Lower lobe of right lung (tissue), 2 donors: Measurements from ENCODE around the gene TPP2. TPM values are rescaled to one million over a fixed set of nuclear protein-coding genes. Genes with fewer than 3 reads are reported as not detected.

Source experiments
- ATAC-seq, 2 donors: fragments of 200-7000 bp; cut with Tn5 transposase; one replicate each; pipeline ENCODE4 v1.9.1; 2020 to 2022; ENCODE audit warnings: mild to moderate bottlenecking in 2 of 2, moderate library complexity in 2 of 2
- DNase-seq: peaks from one replicate; pipeline ENCODE4 v3.0.0-alpha.2; 2020
- H3K27ac ChIP-seq: fragments of 200-600 bp; one replicate; pipeline ENCODE4 v1.8.0; 2022
- H3K27me3 ChIP-seq: fragments of 200-600 bp; one replicate; pipeline ENCODE4 v1.8.0; 2022; ENCODE audit warnings: low read depth
- H3K36me3 ChIP-seq: fragments of 200-600 bp; one replicate; pipeline ENCODE4 v1.8.0; 2022; ENCODE audit warnings: mild to moderate bottlenecking
- H3K4me1 ChIP-seq: fragments of 200-600 bp; one replicate; pipeline ENCODE4 v1.8.0; 2022
- H3K4me3 ChIP-seq: fragments of 200-600 bp; one replicate; pipeline ENCODE4 v1.8.0; 2022; ENCODE audit warnings: mild to moderate bottlenecking
- H3K9me3 ChIP-seq: fragments of 200-600 bp; one replicate; pipeline ENCODE4 v1.8.0; 2022
- CTCF ChIP-seq: fragments of 200-600 bp; IDR thresholded peaks from one replicate; pipeline ENCODE4 v1.8.0; 2022; ENCODE audit warnings: antibody characterized with exemption, mild to moderate bottlenecking
- intact Hi-C: fragments of 100-400 bp; cut with DNase I; formaldehyde crosslinking; loops from one replicate; pipeline ENCODE4 v1.11.0; 2022
- total RNA-seq: library from RNA; stranded (reverse); fragmentation: NEBNext Ultra II Directional; extraction: Animal tissue kit (Norgen Biotek cat#: 25700); gene quantifications from one replicate; pipeline ENCODE4 v1.2.1, GENCODE V29; 2021
- donor health status: DM: no; HTN: yes; CAD: no; lungs with severe emphysema.

Gene TPP2
- total RNA-seq, 1 donor from 2014 or later = 41.7 TPM

GRCh38 chr13:102670130-102670529 lies 73.3 kb downstream of the TPP2 start:
- ATAC-seq = no peak
- intact Hi-C loops = no loop called here
- Histone ChIP-seq H3K4me1 (no peaks in the 10 kb centered on the region), H3K27ac (no peak overlapping the region), H3K36me3 (peaks cover 75% of the 10 kb centered on the region), H3K27me3 (no peaks in the 10 kb centered on the region), H3K9me3 (peaks cover 4% of the 10 kb centered on the region), H3K4me3 (no peak overlapping the region)
- no peak for DNase-seq
- TF ChIP-seq CTCF = no peak

- Histone ChIP-seq H3K4me1 (no peaks in the 10 kb centered on the region), H3K36me3 (peaks cover 80% of the 10 kb centered on the region), H3K27me3 (no peaks in the 10 kb centered on the region), H3K27ac (no peak overlapping the region), H3K4me3 (no peak overlapping the region), H3K9me3 (peaks cover 4% of the 10 kb centered on the region)
- DNase-seq (no peak), ATAC-seq (no peak)
- no peak for TF ChIP-seq CTCF
- intact Hi-C loops = no loop called here
These were observed 78.3 kb downstream of the TPP2 start for GRCh38 chr13:102675115-102675514.

GRCh38 chr13:102677122-102677521 lies 80.3 kb downstream of the TPP2 start:
- TF ChIP-seq CTCF = no peak
- Histone ChIP-seq H3K36me3 (peaks cover 74% of the 10 kb centered on the region), H3K9me3 (no peaks in the 10 kb centered on the region), H3K4me3 (no peak overlapping the region), H3K27ac (no peak overlapping the region), H3K4me1 (no peaks in the 10 kb centered on the region), H3K27me3 (no peaks in the 10 kb centered on the region)
- no peak for ATAC-seq
- intact Hi-C loops = no loop called here
- no peak for DNase-seq

- intact Hi-C loops = no loop called here
- TF ChIP-seq CTCF = no peak
- peaks cover 60% of the 10 kb centered on the region for H3K36me3 ChIP-seq
These were observed 81.7 kb downstream of the TPP2 start for GRCh38 chr13:102678339-102679107.

GRCh38 chr13:102679449-102680132 lies 82.8 kb downstream of the TPP2 start:
- Histone ChIP-seq H3K27ac (no peak overlapping the region), H3K9me3 (no peaks in the 10 kb centered on the region), H3K36me3 (peaks cover 53% of the 10 kb centered on the region), H3K4me3 (no peak overlapping the region), H3K27me3 (no peaks in the 10 kb centered on the region), H3K4me1 (no peaks in the 10 kb centered on the region)
- ATAC-seq (peak; percentile 49 to 74), DNase-seq (no peak)
- no peak for TF ChIP-seq CTCF
- intact Hi-C loops = no loop called here

More at GRCh38 chr13:102678339-102679107, 81.7 kb downstream of the TPP2 start:
- no peaks in the 10 kb centered on the region for H3K27me3 ChIP-seq
- no peak overlapping the region for H3K27ac ChIP-seq
- H3K4me3 ChIP-seq = no peak overlapping the region
- ATAC-seq (no peak), DNase-seq (no peak)
- no peaks in the 10 kb centered on the region for H3K4me1 ChIP-seq
- H3K9me3 ChIP-seq = no peaks in the 10 kb centered on the region
